Prostate gland (tissue), 2 donors: ENCODE data around the gene GNGT2. TPM values are rescaled to one million over a fixed set of nuclear protein-coding genes. Genes with fewer than 3 reads are reported as not detected.

Source experiments
- DNase-seq: peaks from one replicate; pipeline ENCODE4 v3.0.0-alpha.2; 2019; ENCODE audit warnings: low spot score
- H3K27ac ChIP-seq, 2 donors: fragments of 200-600 bp; sonication (generic); 2 replicates each; pipeline ENCODE4 v1.5.1; 2017 to 2019
- H3K27me3 ChIP-seq: fragments of 200-600 bp; sonication (generic); replicated peaks from 2 replicates; pipeline ENCODE4 v1.5.1; 2019; ENCODE audit not compliant: insufficient read depth
- H3K36me3 ChIP-seq, 2 donors: fragments of 200-600 bp; sonication (generic); 1 replicate in 1 of 2; 2 replicates in 1 of 2; pipeline versions ENCODE4 v1.5.1 to v1.8.1; 2017 to 2019
- H3K4me1 ChIP-seq: fragments of 200-600 bp; sonication (generic); replicated peaks from 2 replicates; pipeline ENCODE4 v1.5.1; 2019
- H3K4me3 ChIP-seq, 2 donors: fragments of 200-600 bp; sonication (generic); 2 replicates each; pipeline ENCODE4 v1.5.1; 2017 to 2019
- H3K9me3 ChIP-seq: fragments of 200-600 bp; sonication (generic); 2 replicates; pipeline ENCODE4 v1.5.1; 2017
- CTCF ChIP-seq, 4 experiments: fragments of 200-600 bp in 2 of 4; fragments of 450-650 bp in 2 of 4; sonication (generic) in 2 of 4; IDR thresholded peaks; 1 replicate in 3 of 4; 2 replicates in 1 of 4; pipeline ENCODE4 v1.5.1; 2016 to 2019; ENCODE audit warnings: antibody characterized with exemption in 4 of 4, mild to moderate bottlenecking in 2 of 4, moderate library complexity in 2 of 4
- POLR2A ChIP-seq: fragments of 450-650 bp; IDR thresholded peaks from one replicate; pipeline ENCODE4 v1.6.1; 2016; ENCODE audit warnings: antibody characterized with exemption, mild to moderate bottlenecking
- POLR2AphosphoS5 ChIP-seq: sonication (generic); formaldehyde crosslinking; IDR thresholded peaks from one replicate; pipeline ENCODE4 v1.6.1; 2017; ENCODE audit warnings: antibody characterized with exemption
- WGBS: methylation state at CpG from one replicate; pipeline ENCODE4 v1.1.5; 2018; 5-methylcytosine and 5-hydroxymethylcytosine counted together
- intact Hi-C: fragments of 100-400 bp; cut with DNase I; formaldehyde crosslinking; loops from one replicate; pipeline ENCODE4 v1.14.2; 2022
- total RNA-seq, 2 donors: library from RNA; depleted of rRNA; stranded (reverse); fragments of >200 nt; gene quantifications; one replicate each; pipeline ENCODE4 v1.1.0, GENCODE V29; 2016

Gene GNGT2
- total RNA-seq, 2 donors from 2014 or later = 3.1 TPM; not detected in 1

DNA sequence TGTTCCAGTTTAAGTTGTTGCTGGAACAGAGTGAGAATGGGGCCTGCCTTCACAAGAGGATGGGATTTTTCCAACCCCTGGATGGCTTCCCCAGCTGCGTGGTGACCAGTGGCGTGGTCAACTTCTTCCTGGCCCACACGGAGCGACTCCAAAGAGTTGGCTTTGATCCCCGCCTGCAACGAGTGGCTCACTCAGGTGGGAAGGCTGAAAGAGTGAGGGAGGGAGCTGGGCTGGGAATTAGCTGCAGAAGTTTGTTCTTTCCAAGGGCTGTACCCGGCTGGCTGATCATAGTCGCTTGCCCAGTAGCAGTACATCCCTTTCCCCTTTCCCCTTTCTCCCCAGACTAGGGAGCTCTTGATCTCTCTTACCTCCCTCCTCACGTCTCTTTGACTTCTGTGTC, 41.7 kb downstream of the GNGT2 start:
- Histone ChIP-seq H3K27ac (no peak overlapping the region), H3K27me3 (no peaks in the 10 kb centered on the region), H3K36me3 (no peaks in the 10 kb centered on the region), H3K4me1 (no peaks in the 10 kb centered on the region), H3K9me3 (no peaks in the 10 kb centered on the region), H3K4me3 (no peak overlapping the region)
- no peak for TF ChIP-seq POLR2A
- TF ChIP-seq POLR2AphosphoS5 = no peak
- intact Hi-C loops = no loop called here
- 63% methylated on average over 9 of the region's 9 CpGs for WGBS
- DNase-seq = no peak

DNA sequence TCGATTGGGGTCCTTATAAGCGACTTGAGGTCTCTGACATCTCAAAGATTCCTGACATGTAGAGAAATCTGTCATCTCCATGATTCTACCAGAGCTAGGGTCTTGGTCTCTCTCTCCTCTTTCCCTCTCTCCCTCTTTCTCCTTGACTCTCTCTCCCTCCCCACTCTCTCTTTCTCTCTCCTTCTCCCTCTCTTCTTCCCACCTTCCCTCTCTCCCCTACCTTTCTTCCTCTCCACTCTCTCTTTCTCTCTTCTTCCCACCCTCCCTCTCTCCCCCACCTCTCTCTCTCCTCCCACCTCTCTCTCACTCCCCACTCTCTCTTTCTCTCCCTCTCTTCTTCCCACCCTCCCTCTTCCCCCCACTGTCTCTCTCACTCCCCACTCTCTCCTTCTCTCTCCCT, 45.2 kb downstream of the GNGT2 start:
- DNase-seq = no peak
- H3K4me3 ChIP-seq = no peak overlapping the region
- H3K36me3 ChIP-seq = no peaks in the 10 kb centered on the region
- H3K9me3 ChIP-seq = no peaks in the 10 kb centered on the region
- no peak overlapping the region for H3K27ac ChIP-seq
- no peaks in the 10 kb centered on the region for H3K4me1 ChIP-seq
- intact Hi-C loops = no loop called here
- 90% methylated on average over 2 of the region's 2 CpGs for WGBS
- TF ChIP-seq POLR2A (no peak), POLR2AphosphoS5 (no peak), CTCF (IDR thresholded peaks at IDR 0.05) (no peak)
- H3K27me3 ChIP-seq = no peaks in the 10 kb centered on the region

- H3K36me3 ChIP-seq = no peaks in the 10 kb centered on the region
- no peak overlapping the region for H3K4me3 ChIP-seq
- H3K4me1 ChIP-seq = no peaks in the 10 kb centered on the region
- 67% methylated on average over 4 of the region's 4 CpGs for WGBS
- no peaks in the 10 kb centered on the region for H3K9me3 ChIP-seq
- intact Hi-C loops = no loop called here
- peaks cover 6% of the 10 kb centered on the region for H3K27me3 ChIP-seq
- TF ChIP-seq CTCF (IDR thresholded peaks at IDR 0.05) (no peak), POLR2A (no peak), POLR2AphosphoS5 (no peak)
- no peak overlapping the region for H3K27ac ChIP-seq
- DNase-seq = no peak
Measured at GRCh38 chr17:49162866-49163265, 47.5 kb downstream of the GNGT2 start.

- Histone ChIP-seq H3K4me1 (no peaks in the 10 kb centered on the region), H3K36me3 (no peaks in the 10 kb centered on the region), H3K4me3 (no peak overlapping the region), H3K27me3 (peaks cover 6% of the 10 kb centered on the region), H3K9me3 (no peaks in the 10 kb centered on the region), H3K27ac (no peak overlapping the region)
- DNase-seq = no peak
- intact Hi-C loops = no loop called here
- no peak for TF ChIP-seq POLR2A
- TF ChIP-seq POLR2AphosphoS5 = no peak
- no peak for TF ChIP-seq CTCF (IDR thresholded peaks at IDR 0.05)
- 42% methylated on average over 8 of the region's 8 CpGs for WGBS
Measured at GRCh38 chr17:49157784-49158183, 52.6 kb downstream of the GNGT2 start.

- Histone ChIP-seq H3K4me1 (no peaks in the 10 kb centered on the region), H3K36me3 (no peaks in the 10 kb centered on the region), H3K27ac (no peak overlapping the region), H3K9me3 (no peaks in the 10 kb centered on the region), H3K4me3 (no peak overlapping the region), H3K27me3 (peaks cover 6% of the 10 kb centered on the region)
- DNase-seq = no peak
- no peak for TF ChIP-seq POLR2AphosphoS5
- TF ChIP-seq POLR2A = no peak
- no peak for TF ChIP-seq CTCF (IDR thresholded peaks at IDR 0.05)
- intact Hi-C loops = no loop called here
- 82% methylated on average over 11 of the region's 11 CpGs for WGBS
Measured at GRCh38 chr17:49156256-49156655, 54.1 kb downstream of the GNGT2 start.

Other genes with a start within 250 kb of the GNGT2 start
- not detected for gene GIP, start 242.0 kb downstream of the GNGT2 start, total RNA-seq
- gene IGF2BP1, start 213.2 kb downstream of the GNGT2 start, total RNA-seq = 10 to 100 TPM in 1 of 2 donors, not detected in 1; 10.9 TPM
- gene B4GALNT2, start 77.8 kb downstream of the GNGT2 start, total RNA-seq = not detected
- gene ABI3, start 133 bp upstream of the GNGT2 start, total RNA-seq = 1 to 10 TPM; 3.0 to 9.0 TPM
- 1 to 10 TPM in 1 of 2 donors, under 1 TPM in 1; 0.55 to 6.3 TPM for gene PHOSPHO1, start 20.2 kb upstream of the GNGT2 start, total RNA-seq
- 10 to 100 TPM; 59.7 to 88.5 TPM for gene ZNF652, start 151.7 kb upstream of the GNGT2 start, total RNA-seq
- gene PHB1, start 204.3 kb upstream of the GNGT2 start, total RNA-seq = 100 to 1,000 TPM; 105 to 135 TPM